Fibroblast of lung (primary cell): ENCODE results near the gene NLRC4. TPM values are rescaled to one million over a fixed set of nuclear protein-coding genes. Genes with fewer than 3 reads are reported as not detected.
"Not testable (repeated sequence)": the region's sequence is repeated elsewhere in the genome, so short reads cannot be mapped to it uniquely, and the experiment has no call there.

Source experiments
- DNase-seq, 2 donors: peaks; one replicate each; pipeline versions ENCODE4 v3.0.0 to v3.0.0-alpha.2; 2010; ENCODE audit warnings: low read depth in 2 of 2
- H2AFZ ChIP-seq: 2 replicates; pipeline ENCODE4 v1.5.1; 2012; ENCODE audit warnings: low read length, control low read depth, inconsistent platforms
- H3K27ac ChIP-seq: 2 replicates; pipeline ENCODE4 v1.5.1; 2011; ENCODE audit warnings: low read length, control low read depth; ENCODE audit not compliant: insufficient read depth
- H3K27me3 ChIP-seq: 2 replicates; pipeline ENCODE4 v1.5.1; 2011; ENCODE audit warnings: mild to moderate bottlenecking, low read length; ENCODE audit not compliant: control insufficient read depth, insufficient read depth
- H3K36me3 ChIP-seq: 2 replicates; pipeline ENCODE4 v1.5.1; 2011; ENCODE audit warnings: low read length; ENCODE audit not compliant: control insufficient read depth, insufficient read depth
- H3K4me1 ChIP-seq: 2 replicates; pipeline ENCODE4 v1.5.1; 2011; ENCODE audit warnings: low read length; ENCODE audit not compliant: control insufficient read depth, insufficient read depth; ENCODE audit errors: extremely low read depth
- H3K4me2 ChIP-seq: 2 replicates; pipeline ENCODE4 v1.5.1; 2011; ENCODE audit warnings: low read length, control low read depth; ENCODE audit not compliant: insufficient read depth; ENCODE audit errors: extremely low read depth
- H3K4me3 ChIP-seq, 4 experiments: fragments of 200-600 bp in 1 of 4; sonication (generic) in 1 of 4; replicated peaks in 1 of 4; 2 replicates each; pipeline ENCODE4 v1.5.1; 2011 to 2016; ENCODE audit warnings: low read length in 4 of 4, low read depth in 3 of 4, mild to moderate bottlenecking in 3 of 4, control low read depth in 2 of 4, inconsistent platforms in 1 of 4, mixed read lengths in 1 of 4; ENCODE audit not compliant: insufficient read depth in 1 of 4; ENCODE audit errors: control extremely low read depth in 1 of 4
- H3K79me2 ChIP-seq: 2 replicates; pipeline ENCODE4 v1.5.1; 2012; ENCODE audit warnings: mild to moderate bottlenecking, low read length, inconsistent platforms; ENCODE audit not compliant: control insufficient read depth, insufficient read depth
- H3K9ac ChIP-seq: 2 replicates; pipeline ENCODE4 v1.5.1; 2011; ENCODE audit warnings: mild to moderate bottlenecking, low read length, control low read depth; ENCODE audit not compliant: insufficient read depth
- H3K9me3 ChIP-seq: 2 replicates; pipeline ENCODE4 v1.5.1; 2012; ENCODE audit warnings: low read depth, low read length; ENCODE audit not compliant: control insufficient read depth, insufficient read depth
- H4K20me1 ChIP-seq: 2 replicates; pipeline ENCODE4 v1.5.1; 2011; ENCODE audit warnings: low read length; ENCODE audit not compliant: control insufficient read depth, insufficient read depth; ENCODE audit errors: extremely low read depth
- EZH2 ChIP-seq: IDR thresholded peaks from 2 replicates; pipeline ENCODE4 v1.5.1; 2012; ENCODE audit warnings: low read length, control low read depth, mild to moderate bottlenecking; ENCODE audit errors: missing control alignments
- polyA plus RNA-seq, 2 donors: library from polyadenylated mRNA; depleted of rRNA in 1 of 2; stranded (reverse) in 1 of 2; unstranded in 1 of 2; fragments of >200 nt; gene quantifications; 2 replicates each; pipeline ENCODE4 v1.2.1, GENCODE V29; 2011 to 2012; ENCODE audit warnings: missing spikeins in 1 of 2
- total RNA-seq: library from RNA; depleted of rRNA; stranded (reverse); fragments of >200 nt; gene quantifications from 2 replicates; pipeline ENCODE4 v1.2.1, GENCODE V29; 2014
- TF ChIP-seq, protein P1 (sequence below), 2 donors: IDR thresholded peaks in 1 of 2; conservative IDR thresholded peaks in 1 of 2; 1 replicate in 1 of 2; 2 replicates in 1 of 2; pipeline ENCODE4 v1.5.1; 2011 to 2012; ENCODE audit warnings: low read length in 2 of 2, control low read depth in 1 of 2, inconsistent platforms in 1 of 2, low read depth in 1 of 2, mild to moderate bottlenecking in 1 of 2

Gene NLRC4
- total and polyA plus RNA-seq, 2 donors (not counting 1 experiment from before 2014, with no cell fraction given): not detected

DNA sequence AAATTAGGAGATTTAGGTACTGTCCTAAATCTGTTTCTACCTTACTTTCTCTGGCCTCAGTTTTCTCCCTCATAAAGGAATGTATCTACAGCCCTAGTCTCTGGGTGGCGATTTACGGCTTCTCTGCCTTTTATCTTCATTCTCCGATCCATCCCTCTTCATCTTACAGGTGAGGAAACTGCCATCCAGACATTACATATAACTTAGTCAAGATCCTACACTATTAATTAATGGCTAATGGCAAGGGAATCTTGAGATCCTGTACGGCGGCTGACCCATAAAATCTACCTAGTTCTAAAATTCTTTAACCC, 12.6 kb upstream of the NLRC4 start:
- peak overlapping the region; percentile 76 for H3K4me2 ChIP-seq
- no peaks in the 10 kb centered on the region for H3K27me3 ChIP-seq
- peak overlapping the region; percentile 83 to 100 (median 88) for H3K4me3 ChIP-seq
- no peak overlapping the region for H3K9ac ChIP-seq
- peaks cover 29% of the 10 kb centered on the region for H3K79me2 ChIP-seq
- DNase-seq: no peak
- no peaks in the 10 kb centered on the region for H4K20me1 ChIP-seq
- no peaks in the 10 kb centered on the region for H3K36me3 ChIP-seq
- TF ChIP-seq EZH2: no peak
- TF ChIP-seq, protein P1, sequence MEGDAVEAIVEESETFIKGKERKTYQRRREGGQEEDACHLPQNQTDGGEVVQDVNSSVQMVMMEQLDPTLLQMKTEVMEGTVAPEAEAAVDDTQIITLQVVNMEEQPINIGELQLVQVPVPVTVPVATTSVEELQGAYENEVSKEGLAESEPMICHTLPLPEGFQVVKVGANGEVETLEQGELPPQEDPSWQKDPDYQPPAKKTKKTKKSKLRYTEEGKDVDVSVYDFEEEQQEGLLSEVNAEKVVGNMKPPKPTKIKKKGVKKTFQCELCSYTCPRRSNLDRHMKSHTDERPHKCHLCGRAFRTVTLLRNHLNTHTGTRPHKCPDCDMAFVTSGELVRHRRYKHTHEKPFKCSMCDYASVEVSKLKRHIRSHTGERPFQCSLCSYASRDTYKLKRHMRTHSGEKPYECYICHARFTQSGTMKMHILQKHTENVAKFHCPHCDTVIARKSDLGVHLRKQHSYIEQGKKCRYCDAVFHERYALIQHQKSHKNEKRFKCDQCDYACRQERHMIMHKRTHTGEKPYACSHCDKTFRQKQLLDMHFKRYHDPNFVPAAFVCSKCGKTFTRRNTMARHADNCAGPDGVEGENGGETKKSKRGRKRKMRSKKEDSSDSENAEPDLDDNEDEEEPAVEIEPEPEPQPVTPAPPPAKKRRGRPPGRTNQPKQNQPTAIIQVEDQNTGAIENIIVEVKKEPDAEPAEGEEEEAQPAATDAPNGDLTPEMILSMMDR (conservative IDR thresholded peaks at IDR 0.05 in 1 of 2, IDR thresholded peaks at IDR 0.05 in 1 of 2; ENCODE audit: low read depth in 1 of 2, low read length in 2 of 2): no peak
- peak overlapping the region; percentile 83 for H3K27ac ChIP-seq
- H2AFZ ChIP-seq: peak overlapping the region; percentile 92
- H3K4me1 ChIP-seq: peaks cover 3% of the 10 kb centered on the region
- H3K9me3 ChIP-seq: no peaks in the 10 kb centered on the region

DNA sequence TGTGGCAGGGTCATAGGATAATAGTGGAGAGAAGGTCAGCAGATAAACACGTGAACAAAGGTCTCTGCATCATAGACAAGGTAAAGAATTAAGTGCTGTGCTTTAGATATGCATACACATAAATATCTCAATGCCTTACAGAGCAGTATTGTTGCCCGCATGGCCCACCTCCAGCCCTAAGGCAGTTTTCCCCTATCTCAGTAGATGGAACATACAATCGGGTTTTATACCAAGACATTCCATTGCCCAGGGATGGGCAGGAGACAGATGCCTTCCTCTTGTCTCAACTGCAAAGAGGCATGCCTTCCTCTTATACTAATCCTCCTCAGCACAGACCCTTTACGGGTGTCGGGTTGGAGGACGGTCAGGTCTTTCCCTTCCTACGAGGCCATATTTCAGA, 11.1 kb upstream of the NLRC4 start:
- not testable (repeated sequence) for H3K27ac ChIP-seq, H3K36me3 ChIP-seq, H3K4me2 ChIP-seq, H4K20me1 ChIP-seq, H3K9ac ChIP-seq, H3K4me1 ChIP-seq, H3K9me3 ChIP-seq, DNase-seq, H3K4me3 ChIP-seq, H3K27me3 ChIP-seq, H2AFZ ChIP-seq
- peaks cover 23% of the 10 kb centered on the region for H3K79me2 ChIP-seq

DNA sequence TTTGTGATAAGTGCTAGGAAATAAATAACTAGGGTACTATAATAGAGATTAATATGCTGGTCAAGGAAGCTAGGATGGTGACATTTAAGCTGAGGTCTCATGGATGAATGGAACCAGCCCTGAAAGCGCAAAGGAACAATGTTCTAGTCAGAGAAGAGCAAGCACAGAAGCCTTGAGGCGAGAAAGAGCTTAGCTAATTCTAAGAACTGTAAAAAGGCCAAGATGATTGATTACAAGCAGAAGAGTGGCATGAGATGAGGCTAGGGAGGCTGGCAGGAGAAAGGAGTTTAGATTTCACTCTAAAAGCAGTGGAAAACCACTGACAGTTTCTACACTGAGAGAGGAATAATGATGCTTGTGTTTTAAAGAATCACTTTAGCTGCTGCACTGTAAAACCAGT, 9.6 kb upstream of the NLRC4 start:
- Histone ChIP-seq H3K4me3 (no peak overlapping the region), H3K9ac (no peak overlapping the region), H3K36me3 (no peaks in the 10 kb centered on the region), H2AFZ (no peak overlapping the region), H3K4me2 (no peak overlapping the region), H3K79me2 (peaks cover 16% of the 10 kb centered on the region), H3K4me1 (peaks cover 3% of the 10 kb centered on the region), H3K27me3 (no peaks in the 10 kb centered on the region), H3K27ac (no peak overlapping the region), H4K20me1 (no peaks in the 10 kb centered on the region), H3K9me3 (no peaks in the 10 kb centered on the region)
- TF ChIP-seq EZH2: no peak
- TF ChIP-seq, protein P1 (conservative IDR thresholded peaks at IDR 0.05 in 1 of 2, IDR thresholded peaks at IDR 0.05 in 1 of 2; ENCODE audit: low read depth in 1 of 2, low read length in 2 of 2): no peak
- no peak for DNase-seq

DNA sequence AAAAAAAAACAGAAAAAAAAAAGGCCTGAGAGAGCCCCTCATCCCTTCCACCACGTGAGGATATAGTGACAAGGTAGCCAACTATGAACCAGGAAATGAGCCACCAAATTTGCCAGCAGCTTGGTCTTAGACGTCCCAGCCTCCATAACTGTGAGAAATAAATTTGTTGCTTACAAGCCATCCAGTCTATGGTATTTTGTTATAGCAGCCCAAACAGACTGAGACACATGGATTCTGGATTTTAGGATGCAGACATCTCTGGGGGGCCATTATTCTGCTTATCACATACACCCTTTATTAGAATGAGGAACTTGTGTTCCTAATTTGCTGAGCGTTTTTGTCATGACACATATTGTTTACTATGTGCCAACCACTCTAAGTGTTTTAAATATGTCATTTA, 7.6 kb upstream of the NLRC4 start:
- Histone ChIP-seq H3K36me3 (no peaks in the 10 kb centered on the region), H3K27ac (no peak overlapping the region), H3K4me1 (peaks cover under 1% of the 10 kb centered on the region), H3K9ac (no peak overlapping the region), H2AFZ (no peak overlapping the region), H3K79me2 (no peaks in the 10 kb centered on the region), H4K20me1 (no peaks in the 10 kb centered on the region), H3K4me2 (no peak overlapping the region), H3K4me3 (no peak overlapping the region), H3K27me3 (no peaks in the 10 kb centered on the region), H3K9me3 (no peaks in the 10 kb centered on the region)
- no peak for DNase-seq
- TF ChIP-seq, protein P1 (conservative IDR thresholded peaks at IDR 0.05 in 1 of 2, IDR thresholded peaks at IDR 0.05 in 1 of 2; ENCODE audit: low read depth in 1 of 2, low read length in 2 of 2): no peak
- no peak for TF ChIP-seq EZH2
